ENCODE results near the gene MALSU1.

- TF ChIP-seq CTCF (IDR thresholded peaks at IDR 0.05; ENCODE audit: low read length) (peak; percentile 80), EZH2 (IDR thresholded peaks at IDR 0.05; ENCODE audit: borderline replicate concordance, low read length) (no peak)
Observed at GRCh38 chr7:23276376-23276775, 22.8 kb upstream of the MALSU1 start.
